Measurements from ENCODE around the gene GASK1A.

DNA sequence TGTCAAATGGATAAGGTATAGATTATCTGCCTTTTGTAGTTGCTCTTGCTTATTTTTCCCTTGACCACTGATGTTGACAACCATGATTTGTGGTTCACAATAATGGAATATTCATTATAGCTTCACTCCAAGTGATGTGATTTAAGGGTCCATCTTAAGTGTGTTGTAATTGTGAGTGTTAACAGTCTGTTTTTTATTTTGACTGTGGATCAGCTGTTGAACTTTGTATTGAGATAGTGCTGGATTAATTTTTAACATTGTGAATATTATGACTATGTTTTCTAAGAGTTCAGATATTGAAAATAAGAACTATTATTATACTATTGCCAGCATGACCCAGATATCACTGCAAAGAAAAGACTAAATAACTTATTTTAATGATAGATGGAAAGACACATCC, 8.6 kb upstream of the GASK1A start:
- TF ChIP-seq, protein P1, sequence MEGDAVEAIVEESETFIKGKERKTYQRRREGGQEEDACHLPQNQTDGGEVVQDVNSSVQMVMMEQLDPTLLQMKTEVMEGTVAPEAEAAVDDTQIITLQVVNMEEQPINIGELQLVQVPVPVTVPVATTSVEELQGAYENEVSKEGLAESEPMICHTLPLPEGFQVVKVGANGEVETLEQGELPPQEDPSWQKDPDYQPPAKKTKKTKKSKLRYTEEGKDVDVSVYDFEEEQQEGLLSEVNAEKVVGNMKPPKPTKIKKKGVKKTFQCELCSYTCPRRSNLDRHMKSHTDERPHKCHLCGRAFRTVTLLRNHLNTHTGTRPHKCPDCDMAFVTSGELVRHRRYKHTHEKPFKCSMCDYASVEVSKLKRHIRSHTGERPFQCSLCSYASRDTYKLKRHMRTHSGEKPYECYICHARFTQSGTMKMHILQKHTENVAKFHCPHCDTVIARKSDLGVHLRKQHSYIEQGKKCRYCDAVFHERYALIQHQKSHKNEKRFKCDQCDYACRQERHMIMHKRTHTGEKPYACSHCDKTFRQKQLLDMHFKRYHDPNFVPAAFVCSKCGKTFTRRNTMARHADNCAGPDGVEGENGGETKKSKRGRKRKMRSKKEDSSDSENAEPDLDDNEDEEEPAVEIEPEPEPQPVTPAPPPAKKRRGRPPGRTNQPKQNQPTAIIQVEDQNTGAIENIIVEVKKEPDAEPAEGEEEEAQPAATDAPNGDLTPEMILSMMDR (IDR thresholded peaks at IDR 0.05; ENCODE audit: borderline replicate concordance, extremely low read depth, low read length, poor library complexity, severe bottlenecking): no peak
- no peak for TF ChIP-seq EZH2 (IDR thresholded peaks at IDR 0.05; ENCODE audit: borderline replicate concordance, low read depth, low read length, severe bottlenecking)
